Gastroesophageal sphincter (tissue), 4 donors: ENCODE results near the gene APLF. TPM values are rescaled to one million over a fixed set of nuclear protein-coding genes. Genes with fewer than 3 reads are reported as not detected.

ENCODE experiments used
- ATAC-seq: fragments of 150-250 bp; one replicate; pipeline ENCODE4 v1.9.1; 2016; ENCODE audit warnings: mild to moderate bottlenecking, moderate library complexity
- H3K27ac ChIP-seq, 4 donors: fragments of 200-600 bp; sonication (generic) in 3 of 4; 1 replicate in 3 of 4; 2 replicates in 1 of 4; pipeline ENCODE4 v1.5.1; 2016 to 2019
- H3K27me3 ChIP-seq: fragments of 200-600 bp; sonication (generic); one replicate; pipeline ENCODE4 v1.5.1; 2019
- H3K36me3 ChIP-seq, 2 donors: fragments of 200-600 bp; sonication (generic); one replicate each; pipeline ENCODE4 v1.5.1; 2019; ENCODE audit warnings: control low read depth in 1 of 2
- H3K4me1 ChIP-seq, 3 donors: fragments of 200-600 bp; sonication (generic); 1 replicate in 2 of 3; 2 replicates in 1 of 3; pipeline ENCODE4 v1.5.1; 2016 to 2019; ENCODE audit warnings: control low read depth in 2 of 3
- H3K4me3 ChIP-seq, 2 donors: fragments of 200-600 bp; sonication (generic); one replicate each; pipeline ENCODE4 v1.5.1; 2019; ENCODE audit warnings: mild to moderate bottlenecking in 1 of 2, moderate library complexity in 1 of 2
- H3K9me3 ChIP-seq, 3 donors: fragments of 200-600 bp; sonication (generic); one replicate each; pipeline ENCODE4 v1.5.1; 2017 to 2019; ENCODE audit warnings: control low read depth in 2 of 3
- CTCF ChIP-seq, 4 experiments: fragments of 200-600 bp in 2 of 4; fragments of 450-650 bp in 2 of 4; sonication (generic) in 1 of 4; IDR thresholded peaks; one replicate each; pipeline ENCODE4 v1.5.1; 2017 to 2019; ENCODE audit warnings: antibody characterized with exemption in 4 of 4, mild to moderate bottlenecking in 2 of 4, moderate library complexity in 2 of 4
- EP300 ChIP-seq: sonication (generic); formaldehyde crosslinking; IDR thresholded peaks from one replicate; pipeline ENCODE4 v1.6.1; 2017; ENCODE audit warnings: antibody characterized with exemption, mild to moderate bottlenecking
- POLR2A ChIP-seq, 2 donors: fragments of 450-650 bp; IDR thresholded peaks; one replicate each; pipeline ENCODE4 v1.6.1; 2017; ENCODE audit warnings: antibody characterized with exemption in 2 of 2, mild to moderate bottlenecking in 2 of 2, moderate library complexity in 1 of 2
- POLR2AphosphoS5 ChIP-seq: sonication (generic); formaldehyde crosslinking; IDR thresholded peaks from one replicate; pipeline ENCODE4 v1.6.1; 2017; ENCODE audit warnings: antibody characterized with exemption
- WGBS, 2 donors: methylation state at CpG; one replicate each; pipeline ENCODE4 v1.1.5; 2018; ENCODE audit warnings: low coverage in 1 of 2; 5-methylcytosine and 5-hydroxymethylcytosine counted together
- total RNA-seq, 4 donors: library from RNA; depleted of rRNA; stranded (reverse); fragments of >200 nt; gene quantifications; one replicate each; pipeline ENCODE4 v1.1.0, GENCODE V29; 2016

Gene APLF
- total RNA-seq, 4 donors from 2014 or later: 5.5 to 12.0 (median 10.4) TPM

GRCh38 chr2:68448671-68449653 lies 18.4 kb upstream of the APLF start:
- TF ChIP-seq POLR2A (IDR thresholded peaks at IDR 0.05) (no peak), EP300 (no peak), CTCF (IDR thresholded peaks at IDR 0.05) (no peak), POLR2AphosphoS5 (no peak)
- no peaks in the 10 kb centered on the region for H3K4me1 ChIP-seq
- H3K9me3 ChIP-seq: peaks cover 0 to 22% (median 0%) of the 10 kb centered on the region in 3 donors
- ATAC-seq: peak; percentile 56
- no peaks in the 10 kb centered on the region for H3K27me3 ChIP-seq
- no peak overlapping the region for H3K4me3 ChIP-seq
- H3K36me3 ChIP-seq: no peaks in the 10 kb centered on the region
- no peak overlapping the region for H3K27ac ChIP-seq
- 97 to 98% methylated on average over 8 to 19 of the region's 24 CpGs for WGBS, 2 donors

- ATAC-seq: peak; percentile 37
- TF ChIP-seq POLR2A (IDR thresholded peaks at IDR 0.05): no peak
- Histone ChIP-seq H3K27me3 (no peaks in the 10 kb centered on the region), H3K36me3 (no peaks in the 10 kb centered on the region), H3K4me1 (no peaks in the 10 kb centered on the region), H3K4me3 (no peak overlapping the region), H3K27ac (no peak overlapping the region), H3K9me3 (peaks cover 0 to 18% (median 0%) of the 10 kb centered on the region in 3 donors)
- 56 to 74% methylated on average over 5 of the region's 5 CpGs for whole genome bisulfite sequencing, 2 donors
Observed at GRCh38 chr2:68452158-68452900, 15.1 kb upstream of the APLF start.

GRCh38 chr2:68453761-68454360 lies 13.5 kb upstream of the APLF start:
- no peak for ATAC-seq
- Histone ChIP-seq H3K4me1 (no peaks in the 10 kb centered on the region), H3K27ac (no peak overlapping the region), H3K36me3 (no peaks in the 10 kb centered on the region), H3K9me3 (peaks cover 0 to 4% (median 0%) of the 10 kb centered on the region in 3 donors), H3K27me3 (no peaks in the 10 kb centered on the region), H3K4me3 (no peak overlapping the region)
- WGBS, 2 donors: 76 to 89% methylated on average over 2 of the region's 2 CpGs
- TF ChIP-seq POLR2A (IDR thresholded peaks at IDR 0.05): no peak
- no peak for TF ChIP-seq EP300
- no peak for TF ChIP-seq CTCF (IDR thresholded peaks at IDR 0.05)
- TF ChIP-seq POLR2AphosphoS5: no peak

- TF ChIP-seq CTCF (IDR thresholded peaks at IDR 0.05): no peak
- no peak for TF ChIP-seq POLR2A (IDR thresholded peaks at IDR 0.05)
- TF ChIP-seq POLR2AphosphoS5: no peak
- TF ChIP-seq EP300: no peak
- H3K9me3 ChIP-seq: no peaks in the 10 kb centered on the region
- H3K27me3 ChIP-seq: no peaks in the 10 kb centered on the region
- no peaks in the 10 kb centered on the region for H3K36me3 ChIP-seq
- WGBS, 2 donors: 84 to 100% methylated on average over 3 of the region's 3 CpGs
- ATAC-seq: no peak
- H3K4me3 ChIP-seq: no peak overlapping the region
- H3K27ac ChIP-seq: no peak overlapping the region
- H3K4me1 ChIP-seq: no peaks in the 10 kb centered on the region
Observed at GRCh38 chr2:68454719-68455118, 12.7 kb upstream of the APLF start.

- no peaks in the 10 kb centered on the region for H3K27me3 ChIP-seq
- no peaks in the 10 kb centered on the region for H3K9me3 ChIP-seq
- no peak overlapping the region for H3K4me3 ChIP-seq
- TF ChIP-seq CTCF (IDR thresholded peaks at IDR 0.05) (no peak), EP300 (no peak), POLR2A (IDR thresholded peaks at IDR 0.05) (no peak), POLR2AphosphoS5 (no peak)
- ATAC-seq: no peak
- no peak overlapping the region for H3K27ac ChIP-seq
- 77 to 84% methylated on average over 4 of the region's 4 CpGs for WGBS, 2 donors
- H3K36me3 ChIP-seq: no peaks in the 10 kb centered on the region
- H3K4me1 ChIP-seq: no peaks in the 10 kb centered on the region
Observed at GRCh38 chr2:68456198-68456597, 11.2 kb upstream of the APLF start.
